ENCODE data around the gene MAP2K5. TPM values are rescaled to one million over a fixed set of nuclear protein-coding genes. Genes with fewer than 3 reads are reported as not detected.

MAP2K5 gene
- total and polyA plus RNA-seq, 9 of the 15 experiments (the other 6 are each of a cell fraction or from before 2014, with no cell fraction given): 0.41 to 16.5 (median 7.5) TPM

DNA sequence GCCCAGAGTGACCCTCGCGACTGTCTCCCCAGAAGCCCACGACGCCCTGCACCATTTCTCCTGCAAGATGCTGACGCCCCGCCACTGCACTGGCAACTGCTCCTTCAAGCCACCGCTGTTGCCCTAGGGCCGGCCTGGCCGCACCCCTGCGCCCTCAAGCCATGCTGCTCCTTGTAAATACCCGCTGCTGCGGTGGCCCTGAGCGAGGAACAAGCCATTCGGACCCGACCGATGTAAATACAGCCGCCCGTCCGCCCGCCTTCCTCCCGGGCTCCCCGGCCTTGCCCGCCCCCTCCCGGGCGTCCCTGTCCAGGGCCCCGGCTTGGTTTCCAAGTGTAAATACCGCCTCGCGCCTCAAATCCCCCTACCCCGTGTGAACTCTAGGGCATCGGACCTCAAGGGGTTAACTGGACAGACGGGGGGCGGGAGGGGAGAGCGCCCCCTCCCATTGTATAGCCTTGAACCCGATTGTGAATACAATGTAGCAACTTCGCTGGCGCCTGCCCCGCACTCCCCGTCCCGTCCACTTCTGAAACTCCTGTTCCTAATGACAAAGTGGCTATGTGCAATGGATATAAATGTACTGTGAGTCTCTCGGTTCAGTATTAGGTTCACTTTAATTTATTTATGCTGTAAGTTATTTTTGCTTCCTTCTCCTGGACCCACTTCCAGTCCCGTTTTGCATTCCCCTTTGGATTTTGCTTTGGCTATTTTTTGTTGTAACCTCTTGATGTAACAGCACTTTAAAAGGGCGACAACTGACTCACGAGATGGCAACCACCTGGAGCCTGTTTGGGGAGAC, 291.4 kb downstream of the MAP2K5 start:
- Histone ChIP-seq H3K4me2 (ENCODE audit: insufficient read depth, low read length) (peak overlapping the region; percentile 77), H3K27ac (ENCODE audit: extremely low read depth, low read depth, low read length) (no peak overlapping the region), H3K9ac (ENCODE audit: insufficient read depth in 1 of 2, low read depth in 2 of 2, low read length in 2 of 2) (peak overlapping the region; percentile 26 to 88; a peak in 3 of 4 replicates), H3K9me1 (ENCODE audit: control insufficient read depth, insufficient read depth, low read length) (no peaks in the 10 kb centered on the region), H3K4me3 (peak overlapping the region; percentile 36), H3K27me3 (ENCODE audit: control insufficient read depth in 2 of 2, insufficient read depth in 2 of 2, low read length in 2 of 2) (peaks cover 2 to 29% of the 10 kb centered on the region in 2 experiments; a peak in 4 of 5 replicates), H3K79me2 (ENCODE audit: control insufficient read depth, insufficient read depth, low read length) (no peaks in the 10 kb centered on the region), H4K20me1 (replicated peaks; ENCODE audit: control insufficient read depth, insufficient read depth, low read length) (no peaks in the 10 kb centered on the region; the same call in 1 of the 2 replicates), H3K4me1 (replicated peaks in 1 of 2; ENCODE audit: control insufficient read depth in 2 of 2, insufficient read depth in 2 of 2, low read length in 2 of 2) (peaks cover 3 to 35% of the 10 kb centered on the region in 2 experiments), H3K36me3 (ENCODE audit: control insufficient read depth, insufficient read depth, low read length) (no peaks in the 10 kb centered on the region), H3K9me3 (replicated peaks; ENCODE audit: control insufficient read depth, insufficient read depth, low read depth, low read length) (no peaks in the 10 kb centered on the region), H2AFZ (ENCODE audit: low read depth, low read length) (peak overlapping the region; percentile 79)
- in situ Hi-C loops (cut with MboI) (loop anchor here (10.0 kb wide), 1 partner anchor 899 kb away; no protein-coding TSS in a partner anchor), intact Hi-C loops (cut with micrococcal nuclease) (loop anchor here (1.0 to 10.0 kb wide), 4 partner anchors 333 to 887 kb away; no protein-coding TSS in a partner anchor)
- ATAC-seq: peak; percentile 95
- 6% methylated on average over 38 of the region's 44 CpGs for WGBS (ENCODE audit: insufficient coverage, low coverage, missing lambda C conversion rate)
- CTCF ChIA-PET (ENCODE audit: low intra/inter-chr PET ratio): interaction anchor here (0.5 to 5.5 kb wide), 3 partner anchors 333 to 474 kb away, joined by 3 to 39 read pairs (median 6); no protein-coding TSS in a partner anchor
- peak; percentile 74 to 84 (median 76) for DNase-seq (ENCODE audit: extremely low read depth in 1 of 4, low spot score in 3 of 4)
- BruUV-seq (replicated peaks): no TSS peak
- no peak for FAIRE-seq
- POLR2A ChIA-PET: interaction anchor here (0.7 kb wide), 2 partner anchors 361 to 396 kb away, joined by 3 read pairs; partner anchors contain the start of gene CLN6
- TF ChIP-seq NR3C1 (CRISPR knock-in tag; IDR thresholded peaks at IDR 0.05) (no peak), XRCC5 (IDR thresholded peaks at IDR 0.05; ENCODE audit: low read depth, low read length) (peak; percentile 22; the same call in 1 of the 2 replicates), YY1 (IDR thresholded peaks at IDR 0.05; ENCODE audit: borderline replicate concordance in 1 of 3, control insufficient read depth in 1 of 3, extremely low read depth in 1 of 3, insufficient read depth in 3 of 3, insufficient read length in 1 of 3, insufficient replicate concordance in 2 of 3, low read depth in 1 of 3, low read length in 2 of 3) (peak in 1 of 3 experiments; percentile 10), FOXJ3 (CRISPR knock-in tag; IDR thresholded peaks at IDR 0.05) (no peak), DACH1 (IDR thresholded peaks at IDR 0.05; ENCODE audit: partially characterized antibody) (no peak), ZNF316 (IDR thresholded peaks at IDR 0.05) (no peak), PTRF (tag; IDR thresholded peaks at IDR 0.05) (no peak), CTCF (IDR thresholded peaks at IDR 0.05 in 2 of 3, conservative IDR thresholded peaks at IDR 0.05 in 1 of 3; ENCODE audit: insufficient read depth in 2 of 3, low read depth in 1 of 3, low read length in 3 of 3) (peak; percentile 76 to 87 (median 83)), TCF7 (IDR thresholded peaks at IDR 0.05; ENCODE audit: borderline replicate concordance) (no peak), ELF2 (CRISPR knock-in tag; IDR thresholded peaks at IDR 0.05) (no peak), ZNF12 (CRISPR knock-in tag; IDR thresholded peaks at IDR 0.05) (no peak), CREB5 (CRISPR knock-in tag; IDR thresholded peaks at IDR 0.05) (no peak), SMC3 (conservative IDR thresholded peaks at IDR 0.05; ENCODE audit: insufficient read depth, low read depth, low read length) (peak; percentile 37; the same call in 1 of the 2 replicates), ARID2 (IDR thresholded peaks at IDR 0.05) (peak; percentile 65), ZNF140 (CRISPR knock-in tag; IDR thresholded peaks at IDR 0.05) (no peak)
- TF ChIP-seq, protein P1, sequence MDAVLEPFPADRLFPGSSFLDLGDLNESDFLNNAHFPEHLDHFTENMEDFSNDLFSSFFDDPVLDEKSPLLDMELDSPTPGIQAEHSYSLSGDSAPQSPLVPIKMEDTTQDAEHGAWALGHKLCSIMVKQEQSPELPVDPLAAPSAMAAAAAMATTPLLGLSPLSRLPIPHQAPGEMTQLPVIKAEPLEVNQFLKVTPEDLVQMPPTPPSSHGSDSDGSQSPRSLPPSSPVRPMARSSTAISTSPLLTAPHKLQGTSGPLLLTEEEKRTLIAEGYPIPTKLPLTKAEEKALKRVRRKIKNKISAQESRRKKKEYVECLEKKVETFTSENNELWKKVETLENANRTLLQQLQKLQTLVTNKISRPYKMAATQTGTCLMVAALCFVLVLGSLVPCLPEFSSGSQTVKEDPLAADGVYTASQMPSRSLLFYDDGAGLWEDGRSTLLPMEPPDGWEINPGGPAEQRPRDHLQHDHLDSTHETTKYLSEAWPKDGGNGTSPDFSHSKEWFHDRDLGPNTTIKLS (IDR thresholded peaks at IDR 0.05; ENCODE audit: borderline replicate concordance, low read depth): no peak
